PC-3 (cell line): ENCODE data around the gene NTM.

Experiments used
- EZH2 ChIP-seq: fragments of 300-600 bp; sonication (generic); IDR thresholded peaks from one replicate; pipeline ENCODE4 v1.6.1; 2017; ENCODE audit warnings: antibody characterized with exemption, mild to moderate bottlenecking, low read length; ENCODE audit not compliant: unreplicated experiment
- EZH2phosphoT487 ChIP-seq: fragments of 300-600 bp; sonication (generic); IDR thresholded peaks from 2 replicates; pipeline ENCODE4 v1.6.1; 2018; ENCODE audit warnings: mild to moderate bottlenecking, antibody characterized with exemption, low read length, borderline replicate concordance
- TF ChIP-seq, protein P1 (sequence below): fragments of 300-600 bp; sonication (generic); conservative IDR thresholded peaks from 2 replicates; pipeline ENCODE4 v1.5.1; 2017; ENCODE audit warnings: antibody characterized with exemption, low read depth, mild to moderate bottlenecking, low read length

DNA sequence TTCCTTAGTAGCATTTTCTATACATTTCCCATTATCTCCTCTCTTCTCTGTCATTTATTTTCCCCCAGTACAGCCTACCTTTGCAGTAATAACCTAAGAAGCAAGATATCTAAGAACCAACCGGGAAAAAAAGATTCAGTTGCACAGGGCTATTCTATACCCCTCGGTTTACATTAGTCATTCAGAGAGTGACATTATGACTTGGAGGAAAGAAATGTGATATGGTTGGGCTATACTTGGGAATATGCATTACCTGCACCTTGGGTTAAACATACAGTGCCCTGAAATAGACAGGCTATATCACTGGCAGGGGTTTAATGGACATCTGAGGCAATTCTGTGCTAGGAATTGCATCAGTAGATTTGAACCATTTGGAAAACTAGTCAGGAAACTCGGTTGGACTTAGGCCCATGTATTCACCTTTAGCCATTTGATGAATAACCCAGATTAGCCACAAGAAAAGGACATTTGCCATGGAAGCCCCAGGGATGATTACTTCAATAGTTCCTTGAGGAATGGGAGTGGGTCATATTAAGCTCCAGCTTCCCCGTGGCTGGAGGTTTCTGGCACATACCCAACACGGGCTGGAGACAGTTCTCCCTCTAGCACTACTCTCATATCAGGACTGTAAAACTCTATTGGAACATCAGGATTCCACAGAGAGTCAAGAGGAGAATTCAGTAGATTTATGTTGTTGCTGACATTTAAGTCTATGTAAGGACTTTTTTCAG lies 973.2 kb downstream of the NTM start:
- TF ChIP-seq, protein P1, sequence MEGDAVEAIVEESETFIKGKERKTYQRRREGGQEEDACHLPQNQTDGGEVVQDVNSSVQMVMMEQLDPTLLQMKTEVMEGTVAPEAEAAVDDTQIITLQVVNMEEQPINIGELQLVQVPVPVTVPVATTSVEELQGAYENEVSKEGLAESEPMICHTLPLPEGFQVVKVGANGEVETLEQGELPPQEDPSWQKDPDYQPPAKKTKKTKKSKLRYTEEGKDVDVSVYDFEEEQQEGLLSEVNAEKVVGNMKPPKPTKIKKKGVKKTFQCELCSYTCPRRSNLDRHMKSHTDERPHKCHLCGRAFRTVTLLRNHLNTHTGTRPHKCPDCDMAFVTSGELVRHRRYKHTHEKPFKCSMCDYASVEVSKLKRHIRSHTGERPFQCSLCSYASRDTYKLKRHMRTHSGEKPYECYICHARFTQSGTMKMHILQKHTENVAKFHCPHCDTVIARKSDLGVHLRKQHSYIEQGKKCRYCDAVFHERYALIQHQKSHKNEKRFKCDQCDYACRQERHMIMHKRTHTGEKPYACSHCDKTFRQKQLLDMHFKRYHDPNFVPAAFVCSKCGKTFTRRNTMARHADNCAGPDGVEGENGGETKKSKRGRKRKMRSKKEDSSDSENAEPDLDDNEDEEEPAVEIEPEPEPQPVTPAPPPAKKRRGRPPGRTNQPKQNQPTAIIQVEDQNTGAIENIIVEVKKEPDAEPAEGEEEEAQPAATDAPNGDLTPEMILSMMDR: no peak
- TF ChIP-seq EZH2 (no peak), EZH2phosphoT487 (no peak)
